ENCODE measurements around the gene CAMK1D.

- no peak for TF ChIP-seq EZH2phosphoT487 (IDR thresholded peaks at IDR 0.05; ENCODE audit: borderline replicate concordance, low read length)
- TF ChIP-seq, protein P1, sequence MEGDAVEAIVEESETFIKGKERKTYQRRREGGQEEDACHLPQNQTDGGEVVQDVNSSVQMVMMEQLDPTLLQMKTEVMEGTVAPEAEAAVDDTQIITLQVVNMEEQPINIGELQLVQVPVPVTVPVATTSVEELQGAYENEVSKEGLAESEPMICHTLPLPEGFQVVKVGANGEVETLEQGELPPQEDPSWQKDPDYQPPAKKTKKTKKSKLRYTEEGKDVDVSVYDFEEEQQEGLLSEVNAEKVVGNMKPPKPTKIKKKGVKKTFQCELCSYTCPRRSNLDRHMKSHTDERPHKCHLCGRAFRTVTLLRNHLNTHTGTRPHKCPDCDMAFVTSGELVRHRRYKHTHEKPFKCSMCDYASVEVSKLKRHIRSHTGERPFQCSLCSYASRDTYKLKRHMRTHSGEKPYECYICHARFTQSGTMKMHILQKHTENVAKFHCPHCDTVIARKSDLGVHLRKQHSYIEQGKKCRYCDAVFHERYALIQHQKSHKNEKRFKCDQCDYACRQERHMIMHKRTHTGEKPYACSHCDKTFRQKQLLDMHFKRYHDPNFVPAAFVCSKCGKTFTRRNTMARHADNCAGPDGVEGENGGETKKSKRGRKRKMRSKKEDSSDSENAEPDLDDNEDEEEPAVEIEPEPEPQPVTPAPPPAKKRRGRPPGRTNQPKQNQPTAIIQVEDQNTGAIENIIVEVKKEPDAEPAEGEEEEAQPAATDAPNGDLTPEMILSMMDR (IDR thresholded peaks at IDR 0.05; ENCODE audit: low read depth, low read length, poor library complexity, severe bottlenecking) = no peak
These were observed 28.5 kb upstream of the CAMK1D start for GRCh38 chr10:12320892-12321291.

All from DOHH2 (cell line).